B cell (primary cell): ENCODE results near the gene BECN2. TPM values are rescaled to one million over a fixed set of nuclear protein-coding genes. Genes with fewer than 3 reads are reported as not detected.

Source experiments
- ATAC-seq: fragments of 200-7000 bp; cut with Tn5 transposase; one replicate; pipeline ENCODE4 v1.10.0; 2021; ENCODE audit warnings: low read depth, mild to moderate bottlenecking, moderate number of reproducible peaks, moderate library complexity
- CTCF ChIA-PET: fragments of 350-600 bp; sonication (Branson Sonifier 250); formaldehyde crosslinking; loops from one replicate; lab custom pipeline; 2021; ENCODE audit warnings: antibody characterized with exemption, inconsistent platforms; lab: Charles Lee
- POLR2A ChIA-PET: fragments of 350-600 bp; sonication (Branson Sonifier 250); formaldehyde crosslinking; loops from one replicate; lab custom pipeline; 2021; ENCODE audit warnings: antibody characterized with exemption; lab: Charles Lee
- DNase-seq: peaks from one replicate; pipeline ENCODE4 v3.0.0; 2013
- H2AFZ ChIP-seq: 2 replicates; pipeline ENCODE4 v1.6.1; 2012; ENCODE audit warnings: mild to moderate bottlenecking, low read depth, low read length; ENCODE audit not compliant: insufficient read depth, poor library complexity, severe bottlenecking
- H3K27ac ChIP-seq, 2 donors: 1 replicate in 1 of 2; 2 replicates in 1 of 2; pipeline ENCODE4 v1.5.1; 2012 to 2013; ENCODE audit warnings: low read length in 2 of 2, mild to moderate bottlenecking in 2 of 2, moderate library complexity in 1 of 2
- H3K27me3 ChIP-seq, 4 experiments: fragments of 200-600 bp in 1 of 4; sonication (generic) in 1 of 4; replicated peaks in 1 of 4; 1 replicate in 2 of 4; 2 replicates in 2 of 4; pipeline versions ENCODE4 v1.6.1 to v1.7.0; 2013 to 2016; ENCODE audit warnings: low read length in 3 of 4, mild to moderate bottlenecking in 2 of 4, mixed read lengths in 1 of 4, moderate library complexity in 1 of 4; ENCODE audit not compliant: insufficient read depth in 4 of 4, control insufficient read depth in 3 of 4; ENCODE audit errors: control extremely low read depth in 1 of 4
- H3K36me3 ChIP-seq, 2 experiments: replicated peaks in 1 of 2; 1 replicate in 1 of 2; 2 replicates in 1 of 2; pipeline versions ENCODE4 v1.6.1 to v1.7.1; 2013; ENCODE audit warnings: low read length in 1 of 2; ENCODE audit not compliant: insufficient read depth in 2 of 2, control insufficient read depth in 1 of 2; ENCODE audit errors: control extremely low read depth in 1 of 2, extremely low read depth in 1 of 2
- H3K4me1 ChIP-seq, 2 donors: fragments of 200-600 bp in 1 of 2; sonication (generic) in 1 of 2; 1 replicate in 1 of 2; 2 replicates in 1 of 2; pipeline versions ENCODE4 v1.5.1 to v1.6.1; 2013 to 2017; ENCODE audit warnings: low read length in 2 of 2; ENCODE audit not compliant: control insufficient read depth in 2 of 2, insufficient read depth in 2 of 2
- H3K4me2 ChIP-seq: replicated peaks from 2 replicates; pipeline ENCODE3; 2012; ENCODE audit warnings: mild to moderate bottlenecking, low read depth, low read length; ENCODE audit not compliant: poor library complexity, severe bottlenecking
- H3K4me3 ChIP-seq, 5 experiments: fragments of 200-600 bp in 1 of 5; sonication (generic) in 1 of 5; 1 replicate in 3 of 5; 2 replicates in 2 of 5; pipeline versions ENCODE4 v1.5.1 to v1.7.0; 2011 to 2016; ENCODE audit warnings: low read length in 4 of 5, mild to moderate bottlenecking in 4 of 5, low read depth in 2 of 5, control low read depth in 1 of 5, moderate library complexity in 1 of 5; ENCODE audit not compliant: insufficient read depth in 1 of 5; ENCODE audit errors: control extremely low read depth in 1 of 5, extremely low read depth in 1 of 5
- H3K79me2 ChIP-seq: fragments of 200-600 bp; sonication (generic); one replicate; pipeline ENCODE4 v1.6.0; 2016; ENCODE audit warnings: low read length; ENCODE audit not compliant: control insufficient read depth, insufficient read depth
- H3K9ac ChIP-seq: fragments of 200-600 bp; sonication (generic); 2 replicates; pipeline ENCODE4 v1.6.1; 2017; ENCODE audit warnings: mild to moderate bottlenecking, low read length, moderate library complexity
- H3K9me3 ChIP-seq, 3 donors: one replicate each; pipeline versions ENCODE4 v1.6.1 to v1.7.1; 2013; ENCODE audit warnings: low read length in 2 of 3; ENCODE audit not compliant: control insufficient read depth in 2 of 3, insufficient read depth in 1 of 3; ENCODE audit errors: control extremely low read depth in 1 of 3
- H4K20me1 ChIP-seq: 2 replicates; pipeline ENCODE4 v1.6.0; 2012; ENCODE audit warnings: mild to moderate bottlenecking, low read length; ENCODE audit not compliant: insufficient read depth, control insufficient read depth, poor library complexity, severe bottlenecking
- H3K27ac Mint-ChIP-seq: one replicate; pipeline ENCODE4 v1.8.0; 2021; ENCODE audit warnings: mixed read lengths
- H3K27me3 Mint-ChIP-seq: one replicate; pipeline ENCODE4 v1.8.0; 2021; ENCODE audit warnings: mixed read lengths
- H3K4me1 Mint-ChIP-seq: one replicate; pipeline ENCODE4 v1.8.0; 2021; ENCODE audit warnings: mixed read lengths
- H3K4me3 Mint-ChIP-seq: one replicate; pipeline ENCODE4 v1.8.0; 2021; ENCODE audit warnings: mixed read lengths
- H3K9me3 Mint-ChIP-seq: one replicate; pipeline ENCODE4 v1.8.0; 2022; ENCODE audit warnings: mixed read lengths; ENCODE audit not compliant: insufficient read depth
- CTCF ChIP-seq: fragments of 200-600 bp; IDR thresholded peaks from one replicate; pipeline ENCODE4 v1.8.0; 2022; ENCODE audit warnings: antibody characterized with exemption, mild to moderate bottlenecking
- EZH2 ChIP-seq: IDR thresholded peaks from 2 replicates; pipeline ENCODE4 v1.6.1; 2012; ENCODE audit warnings: borderline replicate concordance, low read depth, mild to moderate bottlenecking, moderate library complexity, low read length; ENCODE audit not compliant: insufficient read depth, poor library complexity, severe bottlenecking
- WGBS: methylation state at CpG from one replicate; pipeline ENCODE4 v1.1.5; 2013; ENCODE audit warnings: missing lambda C conversion rate; ENCODE audit not compliant: insufficient coverage; 5-methylcytosine and 5-hydroxymethylcytosine counted together
- intact Hi-C: fragments of 100-400 bp; cut with micrococcal nuclease; formaldehyde crosslinking; loops from one replicate; pipeline ENCODE4 v1.10.0; 2022
- polyA plus RNA-seq: library from polyadenylated mRNA; depleted of rRNA; stranded (reverse); fragments of >200 nt; gene quantifications from 2 replicates; pipeline ENCODE4 v1.2.3, GENCODE V29; 2012
- total RNA-seq, 2 donors: library from RNA; stranded (reverse); fragments of 120-200 nt in 1 of 2; gene quantifications; 1 replicate in 1 of 2; 2 replicates in 1 of 2; pipeline versions ENCODE4 v1.2.3 to v1.2.4, GENCODE V29; 2013 to 2022

BECN2 gene
- total and polyA plus RNA-seq, 2 donors (not counting 1 experiment from before 2014, with no cell fraction given) = not detected

GRCh38 chr1:241934201-241934848 lies 23.2 kb upstream of the BECN2 start:
- peaks cover 5% of the 10 kb centered on the region for H3K27me3 Mint-ChIP-seq
- Histone ChIP-seq H3K27ac (no peak overlapping the region), H3K9me3 (peaks cover 0 to 6% (median 0%) of the 10 kb centered on the region in 3 donors), H3K9ac (no peak overlapping the region), H3K79me2 (no peaks in the 10 kb centered on the region), H3K4me2 (no peak overlapping the region), H4K20me1 (no peaks in the 10 kb centered on the region), H3K4me1 (no peaks in the 10 kb centered on the region), H2AFZ (no peak overlapping the region), H3K36me3 (no peaks in the 10 kb centered on the region), H3K27me3 (no peaks in the 10 kb centered on the region), H3K4me3 (no peak overlapping the region)
- H3K27ac Mint-ChIP-seq = no peak overlapping the region
- DNase-seq (no peak), ATAC-seq (no peak)
- H3K9me3 Mint-ChIP-seq = peaks cover 5% of the 10 kb centered on the region
- POLR2A ChIA-PET = no interaction called here
- WGBS = 39% methylated on average over 7 of the region's 12 CpGs
- TF ChIP-seq CTCF = no peak
- TF ChIP-seq EZH2 = no peak
- CTCF ChIA-PET = no interaction called here
- no peaks in the 10 kb centered on the region for H3K4me1 Mint-ChIP-seq
- H3K4me3 Mint-ChIP-seq = no peak overlapping the region
- intact Hi-C loops = no loop called here

- Mint-ChIP-seq H3K4me1 (no peaks in the 10 kb centered on the region), H3K9me3 (peaks cover 5% of the 10 kb centered on the region), H3K4me3 (no peak overlapping the region), H3K27me3 (peaks cover 5% of the 10 kb centered on the region), H3K27ac (no peak overlapping the region)
- Histone ChIP-seq H3K4me3 (no peak overlapping the region), H3K36me3 (no peaks in the 10 kb centered on the region), H4K20me1 (no peaks in the 10 kb centered on the region), H3K79me2 (no peaks in the 10 kb centered on the region), H3K27me3 (no peaks in the 10 kb centered on the region), H3K4me2 (no peak overlapping the region), H2AFZ (no peak overlapping the region), H3K4me1 (no peaks in the 10 kb centered on the region), H3K9ac (no peak overlapping the region), H3K27ac (no peak overlapping the region), H3K9me3 (peaks cover 0 to 6% (median 0%) of the 10 kb centered on the region in 3 donors)
- POLR2A ChIA-PET = no interaction called here
- intact Hi-C loops = no loop called here
- CTCF ChIA-PET = no interaction called here
- TF ChIP-seq CTCF (no peak), EZH2 (no peak)
- ATAC-seq (no peak), DNase-seq (no peak)
- WGBS = 75% methylated on average over 7 of the region's 7 CpGs
Observed at GRCh38 chr1:241934866-241935265, 22.7 kb upstream of the BECN2 start.
